ENCODE measurements around the gene LGR4.

The LGR4 gene

GRCh38 chr11:27485930-27486773 lies 13.6 kb upstream of the LGR4 start:
- peak; percentile 47 for DNase-seq

GRCh38 chr11:27482793-27483192 lies 10.2 kb upstream of the LGR4 start:
- no peak for DNase-seq

- no peak for DNase-seq
Measured at GRCh38 chr11:27481992-27482391, 9.4 kb upstream of the LGR4 start.

GRCh38 chr11:27477831-27478230 lies 5.2 kb upstream of the LGR4 start:
- DNase-seq: no peak

GRCh38 chr11:27477243-27477642 lies 4.7 kb upstream of the LGR4 start:
- no peak for DNase-seq

- DNase-seq: no peak
Measured at GRCh38 chr11:27475622-27476021, 3.0 kb upstream of the LGR4 start.

- no peak for DNase-seq
Measured at GRCh38 chr11:27473017-27473406, 422 bp upstream of the LGR4 start.

- DNase-seq: peak; percentile 44
Measured at GRCh38 chr11:27471589-27472397, 797 bp downstream of the LGR4 start.

- DNase-seq: no peak
Measured at GRCh38 chr11:27470826-27471588, 1.6 kb downstream of the LGR4 start.

GRCh38 chr11:27470166-27470565 lies 2.4 kb downstream of the LGR4 start:
- no peak for DNase-seq

- no peak for DNase-seq
Measured at GRCh38 chr11:27468995-27469695, 3.4 kb downstream of the LGR4 start.

- DNase-seq: no peak
Measured at GRCh38 chr11:27468209-27468994, 4.2 kb downstream of the LGR4 start.

- no peak for DNase-seq
Measured at GRCh38 chr11:27467181-27467913, 5.2 kb downstream of the LGR4 start.

- no peak for DNase-seq
Measured at GRCh38 chr11:27466363-27466762, 6.2 kb downstream of the LGR4 start.

GRCh38 chr11:27465629-27466028 lies 7.0 kb downstream of the LGR4 start:
- no peak for DNase-seq

- no peak for DNase-seq
Measured at GRCh38 chr11:27464909-27465308, 7.7 kb downstream of the LGR4 start.

GRCh38 chr11:27464289-27464696 lies 8.3 kb downstream of the LGR4 start:
- DNase-seq: no peak

GRCh38 chr11:27462543-27462942 lies 10.0 kb downstream of the LGR4 start:
- no peak for DNase-seq

GRCh38 chr11:27460158-27460978 lies 12.2 kb downstream of the LGR4 start:
- DNase-seq: no peak

GRCh38 chr11:27459191-27459590 lies 13.4 kb downstream of the LGR4 start:
- no peak for DNase-seq
